H9 (cell line): Measurements from ENCODE around the gene PCDHAC1. TPM values are rescaled to one million over a fixed set of nuclear protein-coding genes. Genes with fewer than 3 reads are reported as not detected.

ENCODE experiments used
- DNase-seq: peaks from one replicate; pipeline ENCODE4 v3.0.0-alpha.2; 2017
- H2AFZ ChIP-seq: one replicate; pipeline ENCODE4 v1.6.1; 2013; ENCODE audit warnings: mild to moderate bottlenecking, low read length, control low read depth, moderate library complexity
- H2AK5ac ChIP-seq: 2 replicates; pipeline ENCODE4 v1.6.1; 2013; ENCODE audit warnings: low read length, control low read depth, mixed read lengths; ENCODE audit not compliant: insufficient read length
- H2BK120ac ChIP-seq: one replicate; pipeline ENCODE4 v1.6.1; 2013; ENCODE audit warnings: low read depth, mild to moderate bottlenecking, low read length, control low read depth, inconsistent platforms; ENCODE audit not compliant: poor library complexity, severe bottlenecking
- H2BK12ac ChIP-seq: 2 replicates; pipeline ENCODE4 v1.6.1; 2013; ENCODE audit warnings: low read length, control low read depth, mixed read lengths, low read depth; ENCODE audit not compliant: insufficient read length
- H2BK15ac ChIP-seq: 2 replicates; pipeline ENCODE4 v1.6.1; 2013; ENCODE audit warnings: low read depth, low read length, control low read depth
- H2BK20ac ChIP-seq: one replicate; pipeline ENCODE4 v1.6.1; 2013; ENCODE audit warnings: low read depth, mild to moderate bottlenecking, low read length, control low read depth, inconsistent platforms; ENCODE audit not compliant: poor library complexity, severe bottlenecking
- H2BK5ac ChIP-seq: 2 replicates; pipeline ENCODE4 v1.6.1; 2013; ENCODE audit warnings: low read length, control low read depth, mixed read lengths; ENCODE audit not compliant: insufficient read length
- H3K14ac ChIP-seq: 2 replicates; pipeline ENCODE4 v1.6.1; 2013; ENCODE audit warnings: low read length, control low read depth; ENCODE audit not compliant: insufficient read depth
- H3K18ac ChIP-seq: 2 replicates; pipeline ENCODE4 v1.6.1; 2013; ENCODE audit warnings: low read depth, mild to moderate bottlenecking, mixed read lengths, low read length, control low read depth; ENCODE audit not compliant: insufficient read length
- H3K23ac ChIP-seq: 2 replicates; pipeline ENCODE4 v1.6.1; 2013; ENCODE audit warnings: low read length, control low read depth, mixed read lengths, low read depth; ENCODE audit not compliant: insufficient read length
- H3K23me2 ChIP-seq: 2 replicates; pipeline ENCODE4 v1.6.1; 2013; ENCODE audit warnings: low read depth, mild to moderate bottlenecking, mixed read lengths, low read length, control low read depth; ENCODE audit not compliant: insufficient read length, poor library complexity, severe bottlenecking
- H3K27ac ChIP-seq: 2 replicates; pipeline ENCODE4 v1.5.1; 2013; ENCODE audit warnings: low read length, control low read depth, mixed read lengths, low read depth; ENCODE audit not compliant: insufficient read length
- H3K27me3 ChIP-seq: 2 replicates; pipeline ENCODE4 v1.6.1; 2013; ENCODE audit warnings: low read length, control low read depth, inconsistent platforms; ENCODE audit not compliant: insufficient read depth
- H3K4ac ChIP-seq: 2 replicates; pipeline ENCODE4 v1.6.1; 2013; ENCODE audit warnings: low read depth, mild to moderate bottlenecking, control low read depth, inconsistent platforms, low read length, moderate library complexity
- H3K4me1 ChIP-seq: 2 replicates; pipeline ENCODE4 v1.6.1; 2013; ENCODE audit warnings: low read length, control low read depth, inconsistent platforms; ENCODE audit not compliant: insufficient read depth
- H3K4me2 ChIP-seq: 2 replicates; pipeline ENCODE4 v1.6.1; 2013; ENCODE audit warnings: low read length, control low read depth, mixed read lengths; ENCODE audit not compliant: insufficient read length, insufficient read depth
- H3K56ac ChIP-seq: 2 replicates; pipeline ENCODE4 v1.6.1; 2013; ENCODE audit warnings: low read depth, mild to moderate bottlenecking, mixed read lengths, low read length, control low read depth; ENCODE audit not compliant: insufficient read length
- H3K79me1 ChIP-seq: 2 replicates; pipeline ENCODE4 v1.6.1; 2013; ENCODE audit warnings: low read depth, mild to moderate bottlenecking, moderate library complexity, low read length, control low read depth, inconsistent platforms; ENCODE audit not compliant: insufficient read depth, poor library complexity, severe bottlenecking
- H3K79me2 ChIP-seq: 2 replicates; pipeline ENCODE4 v1.6.1; 2013; ENCODE audit warnings: low read length, control low read depth, inconsistent platforms; ENCODE audit not compliant: insufficient read depth
- H3K9ac ChIP-seq: 2 replicates; pipeline ENCODE4 v1.6.1; 2013; ENCODE audit warnings: low read length, control low read depth, mixed read lengths; ENCODE audit not compliant: insufficient read length; ENCODE audit errors: extremely low read depth
- H3K9me3 ChIP-seq: one replicate; pipeline ENCODE4 v1.6.1; 2013; ENCODE audit warnings: low read depth, low read length, inconsistent platforms; ENCODE audit not compliant: control insufficient read depth
- H3T11ph ChIP-seq: one replicate; pipeline ENCODE4 v1.6.1; 2013; ENCODE audit warnings: mild to moderate bottlenecking, low read length, control low read depth, inconsistent platforms
- H4K20me1 ChIP-seq: one replicate; pipeline ENCODE4 v1.6.1; 2013; ENCODE audit not compliant: control insufficient read depth, insufficient read length, insufficient read depth
- H4K5ac ChIP-seq: 2 replicates; pipeline ENCODE4 v1.6.1; 2013; ENCODE audit warnings: low read depth, mild to moderate bottlenecking, mixed read lengths, low read length, control low read depth; ENCODE audit not compliant: insufficient read length
- H4K8ac ChIP-seq: replicated peaks from 2 replicates; pipeline ENCODE4 v1.6.1; 2013; ENCODE audit warnings: low read length, control low read depth, mixed read lengths, low read depth; ENCODE audit not compliant: insufficient read length
- H4K91ac ChIP-seq: 2 replicates; pipeline ENCODE4 v1.6.1; 2013; ENCODE audit warnings: low read depth, mild to moderate bottlenecking, moderate library complexity, mixed read lengths, low read length, control low read depth; ENCODE audit not compliant: insufficient read length
- H3K27ac Mint-ChIP-seq, 3 experiments: 2 replicates in 2 of 3; 3 replicates in 1 of 3; pipeline ENCODE4 v1.8.0; 2020 to 2021; ENCODE audit warnings: mixed read lengths in 3 of 3, mild to moderate bottlenecking in 1 of 3, moderate library complexity in 1 of 3
- H3K27me3 Mint-ChIP-seq: 2 replicates; pipeline ENCODE4 v1.8.0; 2021; ENCODE audit warnings: low read depth, mild to moderate bottlenecking, moderate library complexity, mixed read lengths
- H3K36me3 Mint-ChIP-seq, 3 experiments: 2 replicates in 2 of 3; 3 replicates in 1 of 3; pipeline ENCODE4 v1.8.0; 2020 to 2021; ENCODE audit warnings: low read depth in 3 of 3, mixed read lengths in 3 of 3; ENCODE audit not compliant: insufficient read depth in 1 of 3
- H3K4me1 Mint-ChIP-seq, 2 experiments: 2 replicates each; pipeline ENCODE4 v1.8.0; 2020; ENCODE audit warnings: mixed read lengths in 2 of 2
- H3K4me3 Mint-ChIP-seq, 2 experiments: 2 replicates in 1 of 2; 3 replicates in 1 of 2; pipeline ENCODE4 v1.8.0; 2020 to 2021; ENCODE audit warnings: mild to moderate bottlenecking in 2 of 2, mixed read lengths in 2 of 2, moderate library complexity in 1 of 2
- H3K9me3 Mint-ChIP-seq, 2 experiments: 2 replicates in 1 of 2; 3 replicates in 1 of 2; pipeline ENCODE4 v1.8.0; 2020; ENCODE audit warnings: mild to moderate bottlenecking in 2 of 2, mixed read lengths in 2 of 2, moderate library complexity in 1 of 2
- WGBS: extraction: QIAGEN DNeasy Blood & Tissue Kit; methylation state at CpG from one replicate; pipeline ENCODE4 v1.1.7; 2013; ENCODE audit warnings: missing lambda C conversion rate, low lambda C conversion rate, mixed read lengths; ENCODE audit not compliant: insufficient read length; ENCODE audit errors: extremely low coverage; 5-methylcytosine and 5-hydroxymethylcytosine counted together
- total RNA-seq: library from RNA; stranded (reverse); gene quantifications from 2 replicates; pipeline ENCODE4 v1.2.1, GENCODE V29; 2021
- TF ChIP-seq, protein P1 (sequence below): fragments of 200-600 bp; sonication (generic); conservative IDR thresholded peaks from 3 replicates; pipeline ENCODE4 v1.8.0; 2021; ENCODE audit warnings: antibody characterized with exemption, mild to moderate bottlenecking

The PCDHAC1 gene
- total RNA-seq, 1 experiment from 2014 or later, result 8.7 TPM

DNA sequence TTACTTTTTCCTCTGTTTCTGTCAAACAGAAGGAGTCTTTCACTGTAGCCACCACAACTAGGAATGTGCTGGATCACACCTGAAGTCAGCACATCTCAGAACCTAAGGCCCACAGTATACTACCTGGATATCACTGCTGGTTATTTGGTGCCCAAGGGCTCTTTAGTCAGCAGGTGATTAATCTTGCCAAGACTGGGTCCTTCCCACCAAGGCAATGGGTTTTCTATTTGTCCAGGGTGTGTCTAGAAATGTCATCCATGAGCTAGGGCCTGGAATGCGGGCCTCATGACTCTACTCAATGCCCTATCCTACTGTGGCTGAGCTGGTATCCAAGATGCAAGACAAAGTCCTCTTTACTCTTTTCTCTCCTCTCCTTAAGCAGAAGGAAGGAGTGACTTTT, 9.8 kb upstream of the PCDHAC1 start:
- H3K27me3 ChIP-seq, result no peaks in the 10 kb centered on the region
- no peaks in the 10 kb centered on the region for H3K9me3 ChIP-seq
- Mint-ChIP-seq H3K4me3 (no peak overlapping the region), H3K4me1 (no peaks in the 10 kb centered on the region), H3K9me3 (peaks cover 0 to 4% of the 10 kb centered on the region in 2 experiments; a peak in 2 of 5 replicates), H3K36me3 (peaks cover 0 to 3% (median under 1%) of the 10 kb centered on the region in 3 experiments; a peak in 2 of 7 replicates), H3K27me3 (peaks cover 2% of the 10 kb centered on the region; the same call in 1 of the 2 replicates), H3K27ac (no peak overlapping the region)
- no peak overlapping the region for H3K14ac ChIP-seq
- H3K9ac ChIP-seq, result no peak overlapping the region
- no peak overlapping the region for H3K56ac ChIP-seq
- H3K4ac ChIP-seq, result no peak overlapping the region
- H4K91ac ChIP-seq, result no peak overlapping the region
- H2BK12ac ChIP-seq, result no peak overlapping the region
- no peaks in the 10 kb centered on the region for H3K23me2 ChIP-seq
- no peaks in the 10 kb centered on the region for H3K4me1 ChIP-seq
- H4K20me1 ChIP-seq, result no peaks in the 10 kb centered on the region
- no peak overlapping the region for H2BK20ac ChIP-seq
- no peak overlapping the region for H3K27ac ChIP-seq
- H3T11ph ChIP-seq, result no peak overlapping the region
- TF ChIP-seq, protein P1, sequence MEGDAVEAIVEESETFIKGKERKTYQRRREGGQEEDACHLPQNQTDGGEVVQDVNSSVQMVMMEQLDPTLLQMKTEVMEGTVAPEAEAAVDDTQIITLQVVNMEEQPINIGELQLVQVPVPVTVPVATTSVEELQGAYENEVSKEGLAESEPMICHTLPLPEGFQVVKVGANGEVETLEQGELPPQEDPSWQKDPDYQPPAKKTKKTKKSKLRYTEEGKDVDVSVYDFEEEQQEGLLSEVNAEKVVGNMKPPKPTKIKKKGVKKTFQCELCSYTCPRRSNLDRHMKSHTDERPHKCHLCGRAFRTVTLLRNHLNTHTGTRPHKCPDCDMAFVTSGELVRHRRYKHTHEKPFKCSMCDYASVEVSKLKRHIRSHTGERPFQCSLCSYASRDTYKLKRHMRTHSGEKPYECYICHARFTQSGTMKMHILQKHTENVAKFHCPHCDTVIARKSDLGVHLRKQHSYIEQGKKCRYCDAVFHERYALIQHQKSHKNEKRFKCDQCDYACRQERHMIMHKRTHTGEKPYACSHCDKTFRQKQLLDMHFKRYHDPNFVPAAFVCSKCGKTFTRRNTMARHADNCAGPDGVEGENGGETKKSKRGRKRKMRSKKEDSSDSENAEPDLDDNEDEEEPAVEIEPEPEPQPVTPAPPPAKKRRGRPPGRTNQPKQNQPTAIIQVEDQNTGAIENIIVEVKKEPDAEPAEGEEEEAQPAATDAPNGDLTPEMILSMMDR, result no peak
- no peak overlapping the region for H2BK120ac ChIP-seq
- no peak overlapping the region for H3K4me2 ChIP-seq
- no peak for DNase-seq
- no peak overlapping the region for H3K23ac ChIP-seq
- no CpG with 5 or more reads among the region's 1 CpG for WGBS
- no peak overlapping the region for H2AFZ ChIP-seq
- no peak overlapping the region for H4K5ac ChIP-seq
- H3K79me2 ChIP-seq, result no peaks in the 10 kb centered on the region; the same call in 1 of the 2 replicates
- H2AK5ac ChIP-seq, result no peak overlapping the region
- H2BK5ac ChIP-seq, result no peak overlapping the region
- no peaks in the 10 kb centered on the region for H3K79me1 ChIP-seq
- H4K8ac ChIP-seq, result no peak overlapping the region
- H2BK15ac ChIP-seq, result no peak overlapping the region
- no peak overlapping the region for H3K18ac ChIP-seq
